HG03575 (cell line): Measurements from ENCODE around the gene SMIM3.

ENCODE experiments used
- ATAC-seq: cut with Tn5 transposase; IDR thresholded peaks from one replicate; pipeline ENCODE4 v1.9.1; 2021; ENCODE audit not compliant: unreplicated experiment, insufficient number of reproducible peaks, low FRiP score; ENCODE audit errors: extremely low read depth

The SMIM3 gene

GRCh38 chr5:150763023-150763769 lies 15.4 kb upstream of the SMIM3 start:
- ATAC-seq, result no peak

DNA sequence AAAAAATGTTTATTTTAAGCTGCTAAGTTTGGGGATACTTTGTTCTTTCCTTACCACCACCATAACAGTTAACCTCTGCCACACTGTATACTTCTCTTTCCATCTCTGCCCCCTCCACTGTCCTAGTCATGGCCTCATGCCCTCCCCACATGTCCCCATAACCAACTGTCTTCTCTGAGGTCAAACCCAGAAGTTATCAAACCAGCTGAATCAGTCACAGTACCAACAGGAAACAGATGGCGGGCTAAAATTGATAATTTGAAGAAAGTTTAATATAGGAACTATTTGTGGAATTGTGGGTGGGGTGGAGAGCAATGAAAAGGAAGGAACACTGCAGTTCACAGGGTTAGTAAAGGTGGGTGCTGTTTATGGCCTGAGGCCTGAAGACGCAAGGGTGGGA lies 14.0 kb upstream of the SMIM3 start:
- no peak for ATAC-seq

GRCh38 chr5:150765011-150765798 lies 13.4 kb upstream of the SMIM3 start:
- no peak for ATAC-seq

GRCh38 chr5:150765799-150766169 lies 12.8 kb upstream of the SMIM3 start:
- ATAC-seq, result no peak

- ATAC-seq, result no peak
These were observed 12.3 kb upstream of the SMIM3 start for GRCh38 chr5:150766251-150766650.

DNA sequence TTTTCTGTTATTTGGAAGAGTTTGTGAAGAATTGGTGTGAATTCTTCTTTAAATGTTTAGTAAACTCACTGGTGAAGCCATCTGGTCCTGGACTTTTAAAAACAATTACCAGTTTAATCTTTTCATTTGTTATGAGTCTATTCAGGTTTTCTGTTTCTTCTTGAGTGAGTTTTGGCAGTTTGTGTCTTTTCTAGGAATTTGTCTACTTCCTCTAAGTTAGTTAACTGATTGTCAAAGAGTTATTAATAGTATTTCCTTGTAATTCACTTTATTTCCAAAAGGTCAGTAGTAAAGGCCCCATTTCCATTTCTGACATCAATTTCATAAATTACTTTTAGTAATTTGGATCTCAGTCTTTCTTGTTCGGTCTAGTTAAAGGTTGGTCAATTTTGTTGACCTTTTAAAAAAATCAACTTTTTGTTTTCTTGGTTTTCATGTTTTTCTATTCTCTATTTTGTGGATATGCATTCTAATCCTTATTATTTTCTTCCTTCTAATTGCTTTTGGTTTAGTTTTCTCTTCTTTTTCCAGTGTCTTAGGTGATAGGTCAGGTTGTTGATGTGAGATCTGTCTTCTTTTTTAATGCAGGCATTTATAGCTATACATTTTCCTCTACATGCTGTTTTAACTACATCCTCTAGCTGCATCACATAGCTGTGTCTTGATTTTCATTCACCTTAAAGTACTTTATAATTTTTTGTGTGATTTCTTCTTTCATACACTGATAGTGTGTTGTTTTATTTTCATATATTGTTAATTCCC lies 7.3 kb upstream of the SMIM3 start:
- ATAC-seq, result no peak

GRCh38 chr5:150774145-150774544 lies 4.4 kb upstream of the SMIM3 start:
- ATAC-seq, result no peak

GRCh38 chr5:150777685-150778084 lies 872 bp upstream of the SMIM3 start:
- no peak for ATAC-seq

GRCh38 chr5:150778088-150778516 lies 455 bp upstream of the SMIM3 start:
- no peak for ATAC-seq

DNA sequence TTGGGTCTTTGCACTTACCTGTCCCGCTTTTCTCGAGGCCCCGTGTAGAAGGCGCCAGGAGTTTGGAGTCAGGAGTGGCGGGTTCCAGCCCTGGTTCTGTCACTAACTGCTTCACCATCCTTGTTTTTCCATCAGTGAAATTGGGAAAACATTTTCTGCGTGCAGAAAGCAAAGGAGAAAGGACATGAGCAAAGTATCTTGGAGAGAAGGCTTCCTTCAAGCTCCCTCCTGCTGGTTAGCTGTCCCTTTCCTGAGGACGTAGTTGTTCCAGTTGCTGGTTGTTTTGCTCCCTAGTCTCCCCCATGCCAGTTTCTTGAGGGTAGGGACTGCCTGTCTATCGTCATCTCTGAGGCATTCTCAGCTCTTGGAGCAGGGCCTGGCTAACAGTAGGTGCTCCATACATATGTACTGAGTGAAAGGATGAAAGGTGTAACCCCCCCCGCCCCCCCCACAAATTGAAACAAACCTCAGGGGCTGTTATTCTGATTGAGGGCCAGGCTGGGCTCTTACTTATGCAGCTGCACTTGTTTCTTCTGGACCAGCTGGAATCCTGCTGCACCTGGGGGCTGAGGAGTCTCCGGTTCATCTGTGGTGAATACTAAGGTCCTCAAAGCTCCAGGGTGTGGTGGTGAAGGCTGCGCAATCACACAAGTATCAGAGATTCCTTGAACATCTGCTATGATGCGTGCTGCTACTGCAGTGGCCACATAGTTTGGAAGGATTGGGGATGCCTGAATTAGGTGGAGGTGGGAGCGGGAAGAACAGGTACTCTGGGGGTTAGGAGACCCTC lies 1.0 kb downstream of the SMIM3 start:
- ATAC-seq, result no peak

DNA sequence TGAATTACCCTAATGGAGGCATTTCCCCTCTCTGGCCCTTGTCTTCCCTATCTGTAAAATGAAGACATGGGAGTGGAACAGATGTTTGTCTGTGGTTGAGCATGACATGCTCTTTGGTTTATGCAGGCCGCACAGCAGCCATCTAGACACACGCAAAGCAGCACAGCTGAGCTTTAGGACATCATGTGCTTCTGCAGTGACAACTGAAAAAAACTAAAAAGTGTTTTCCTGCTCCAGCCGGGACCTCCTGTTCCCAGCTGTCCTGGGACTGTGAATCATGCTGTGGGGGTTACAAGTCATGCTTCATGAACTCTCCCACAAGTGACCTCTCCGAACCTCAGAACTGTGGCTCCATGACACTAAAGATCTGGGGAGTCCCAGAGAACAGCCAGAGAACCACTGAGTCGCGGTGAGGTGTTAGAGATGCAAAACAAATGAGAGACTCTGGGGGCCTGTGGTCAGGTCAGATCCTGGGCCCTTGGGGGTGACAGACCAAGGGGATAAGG lies 1.7 kb downstream of the SMIM3 start:
- ATAC-seq, result peak; percentile 27

DNA sequence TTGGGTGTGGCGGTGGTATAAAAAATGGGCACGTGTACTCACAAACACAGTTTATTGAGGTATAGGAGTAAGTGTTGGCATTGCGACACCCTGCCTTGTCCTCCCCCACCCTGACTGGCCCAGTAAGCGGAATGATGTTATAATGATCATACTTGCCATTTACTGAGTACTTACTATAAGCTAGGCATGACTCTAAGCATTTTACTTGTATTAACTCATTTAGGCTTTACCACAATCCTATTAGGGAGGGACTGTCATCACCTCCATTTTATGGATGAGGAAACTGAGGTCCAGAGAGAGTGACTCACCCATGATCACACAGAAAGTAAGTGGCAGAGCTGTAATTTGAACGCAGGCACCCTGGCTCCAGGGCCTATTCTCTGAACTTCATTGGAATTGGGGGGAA lies 2.3 kb downstream of the SMIM3 start:
- ATAC-seq, result no peak

DNA sequence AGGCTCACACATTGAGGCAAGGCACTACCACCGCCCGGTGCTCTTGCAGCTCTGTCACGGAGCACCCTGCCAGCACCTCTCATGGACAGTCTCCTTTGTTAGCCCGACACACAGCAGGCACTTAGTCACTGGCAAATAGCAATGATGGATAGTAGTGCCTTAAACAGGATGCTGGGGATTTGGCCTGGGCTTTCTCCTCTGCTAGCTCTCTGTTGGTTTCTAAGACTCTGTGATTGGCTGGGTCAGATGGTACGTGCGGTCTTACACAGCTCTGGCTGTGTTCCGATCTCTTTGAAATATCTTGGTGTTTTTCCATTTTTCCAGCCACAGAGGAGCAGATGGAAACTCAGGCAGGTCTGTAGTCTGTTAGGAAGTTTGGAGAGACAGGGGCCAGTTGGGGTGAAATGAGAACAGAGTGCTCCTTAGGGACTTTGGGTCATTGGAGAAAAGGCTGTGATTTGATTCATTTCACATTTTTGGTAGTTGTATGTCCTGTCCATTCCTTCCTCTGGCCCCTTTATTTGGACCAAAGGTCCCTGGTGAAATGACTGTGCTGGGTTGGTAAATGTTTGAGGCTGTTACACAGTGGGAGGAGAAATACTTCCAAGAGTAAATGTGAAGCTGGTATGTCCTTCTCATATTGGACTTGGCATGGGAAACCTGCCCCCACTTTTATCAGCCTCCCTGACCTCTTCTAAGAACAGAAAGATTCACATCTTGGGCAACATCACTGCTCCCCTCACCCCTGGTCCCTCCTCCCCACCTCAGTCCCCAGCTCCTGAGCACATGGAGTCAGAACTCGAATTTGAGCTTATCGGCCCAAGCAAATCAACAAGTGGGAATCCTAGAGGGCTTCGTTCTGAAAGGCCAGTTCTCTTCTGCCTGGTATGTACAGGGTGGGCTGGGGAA lies 3.4 kb downstream of the SMIM3 start:
- ATAC-seq, result no peak

GRCh38 chr5:150782850-150783249 lies 4.3 kb downstream of the SMIM3 start:
- no peak for ATAC-seq

DNA sequence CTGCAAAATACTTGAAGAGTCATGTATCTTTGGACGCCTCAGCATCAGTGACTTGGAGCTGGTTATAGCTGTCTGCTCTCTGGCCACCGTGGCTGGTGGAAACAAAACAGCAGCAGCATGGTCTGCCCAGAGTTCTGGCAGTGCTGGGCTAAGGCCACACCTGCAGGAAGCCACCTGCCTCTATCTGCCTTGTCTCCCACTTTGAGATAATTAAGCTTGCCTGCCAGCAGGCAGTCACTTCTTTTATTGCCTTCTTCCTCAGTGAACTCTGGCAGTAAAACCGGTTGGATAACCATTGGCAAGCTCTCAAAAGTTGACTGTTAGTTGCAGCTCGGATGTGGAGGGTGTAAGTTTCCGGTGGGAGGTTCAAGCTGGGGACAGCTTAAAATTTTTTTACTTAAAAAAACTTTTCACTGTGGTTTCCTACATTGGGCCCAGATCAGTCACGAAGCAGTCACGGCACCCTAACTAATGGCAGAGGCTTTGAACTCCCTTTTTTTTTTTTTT lies 4.9 kb downstream of the SMIM3 start:
- peak; percentile 38 for ATAC-seq

- ATAC-seq, result no peak
These were observed 7.4 kb downstream of the SMIM3 start for GRCh38 chr5:150785950-150786349.

GRCh38 chr5:150786876-150787275 lies 8.3 kb downstream of the SMIM3 start:
- no peak for ATAC-seq

DNA sequence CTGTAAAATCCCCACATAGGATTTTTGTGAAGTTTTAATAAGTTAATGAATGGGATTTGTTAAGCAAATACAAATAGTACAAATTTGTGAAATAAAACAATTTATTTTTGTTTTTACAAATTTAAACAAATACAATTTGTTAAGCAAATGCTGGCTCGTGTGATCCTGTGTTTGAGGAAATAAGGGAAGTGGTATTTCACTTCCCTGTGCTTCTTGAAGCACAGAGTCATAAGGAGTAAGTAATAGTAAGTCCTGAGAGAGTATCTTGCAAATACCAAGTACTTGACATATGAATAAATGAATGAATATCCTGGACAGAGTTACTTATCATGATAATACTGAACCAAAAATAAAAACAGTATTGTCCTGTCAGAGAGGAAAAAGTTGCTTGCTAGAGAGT lies 9.1 kb downstream of the SMIM3 start:
- no peak for ATAC-seq
